Testis (tissue), 3 donors: ENCODE results near the gene IQCH. TPM values are rescaled to one million over a fixed set of nuclear protein-coding genes. Genes with fewer than 3 reads are reported as not detected.
A peak's percentile ranks its signal among the peaks of the same experiment; 100 is the strongest.

Experiments
- DNase-seq: peaks from one replicate; pipeline ENCODE4 v3.0.0-alpha.2; 2019
- H3K27ac ChIP-seq, 2 donors: fragments of 200-600 bp; sonication (generic); one replicate each; pipeline ENCODE4 v1.5.1; 2019
- H3K27me3 ChIP-seq: fragments of 200-600 bp; sonication (generic); one replicate; pipeline ENCODE4 v1.5.1; 2019
- H3K36me3 ChIP-seq: fragments of 200-600 bp; sonication (generic); one replicate; pipeline ENCODE4 v1.5.1; 2017; ENCODE audit warnings: low read depth; ENCODE audit errors: missing control alignments
- H3K4me1 ChIP-seq: fragments of 200-600 bp; sonication (generic); one replicate; pipeline ENCODE4 v1.5.1; 2019
- H3K4me3 ChIP-seq, 2 donors: fragments of 200-600 bp; sonication (generic); one replicate each; pipeline ENCODE4 v1.5.1; 2017 to 2019
- H3K9me3 ChIP-seq: fragments of 200-600 bp; sonication (generic); one replicate; pipeline ENCODE4 v1.5.1; 2017
- POLR2A ChIP-seq: fragments of 450-650 bp; IDR thresholded peaks from one replicate; pipeline ENCODE4 v1.6.1; 2017; ENCODE audit warnings: antibody characterized with exemption, mild to moderate bottlenecking, moderate library complexity
- WGBS, 2 donors: methylation state at CpG; one replicate each; pipeline ENCODE4 v1.1.5; 2018; 5-methylcytosine and 5-hydroxymethylcytosine counted together
- intact Hi-C: fragments of 100-400 bp; cut with DNase I; formaldehyde crosslinking; loops from one replicate; pipeline ENCODE4 v1.15.1; 2023; ENCODE audit warnings: low total_unique reads
- polyA plus RNA-seq: library from polyadenylated mRNA; stranded (reverse); fragments of 350-450 nt; fragmentation: Illumina TruSeq; extraction: RNeasy Lipid Tissue Mini Kit (QIAGEN cat#74804); gene quantifications from one replicate; pipeline ENCODE4 v1.2.3, GENCODE V29; 2014; ENCODE audit warnings: low read depth, low replicate concordance; ENCODE audit not compliant: insufficient read depth
- total RNA-seq, 2 donors: library from RNA; depleted of rRNA; stranded (reverse); fragments of >200 nt; gene quantifications; one replicate each; pipeline ENCODE4 v1.2.3, GENCODE V29; 2016
- TF ChIP-seq, protein P1 (sequence below), 3 experiments: fragments of 450-650 bp in 2 of 3; fragments of 200-600 bp in 1 of 3; sonication (generic) in 1 of 3; IDR thresholded peaks; one replicate each; pipeline ENCODE4 v1.5.1; 2016 to 2019; ENCODE audit warnings: antibody characterized with exemption in 3 of 3, mild to moderate bottlenecking in 2 of 3, moderate library complexity in 1 of 3

The IQCH gene
- total and polyA plus RNA-seq, 3 donors from 2014 or later, result 23.5 to 42.2 (median 31.9) TPM

DNA sequence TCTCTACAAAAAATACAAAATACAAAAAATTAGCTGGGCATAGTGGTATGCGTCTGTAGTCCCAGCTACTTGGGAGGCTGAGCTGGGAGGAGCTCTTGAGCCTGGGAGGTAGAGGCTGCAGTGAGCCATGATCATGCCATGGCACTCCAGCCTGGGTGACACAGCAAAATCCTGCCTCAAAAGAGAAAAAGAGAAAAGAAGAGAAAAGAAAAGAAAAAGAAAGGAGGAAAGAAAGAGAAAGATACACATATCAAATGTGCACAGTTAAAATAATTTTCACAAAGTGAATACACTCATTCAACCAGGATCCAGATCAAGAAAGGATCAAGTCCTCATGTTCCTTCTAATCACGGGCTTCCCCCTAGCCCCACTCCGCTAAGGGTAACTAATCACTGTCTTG is 260.5 kb downstream of the IQCH start:
- no peaks in the 10 kb centered on the region for H3K36me3 ChIP-seq
- intact Hi-C loops, result no loop called here
- WGBS, 2 donors, result 96 to 97% methylated on average over 3 of the region's 3 CpGs
- no peaks in the 10 kb centered on the region for H3K9me3 ChIP-seq
- no peaks in the 10 kb centered on the region for H3K4me1 ChIP-seq
- no peak for DNase-seq
- H3K4me3 ChIP-seq, result no peak overlapping the region
- TF ChIP-seq, protein P1, sequence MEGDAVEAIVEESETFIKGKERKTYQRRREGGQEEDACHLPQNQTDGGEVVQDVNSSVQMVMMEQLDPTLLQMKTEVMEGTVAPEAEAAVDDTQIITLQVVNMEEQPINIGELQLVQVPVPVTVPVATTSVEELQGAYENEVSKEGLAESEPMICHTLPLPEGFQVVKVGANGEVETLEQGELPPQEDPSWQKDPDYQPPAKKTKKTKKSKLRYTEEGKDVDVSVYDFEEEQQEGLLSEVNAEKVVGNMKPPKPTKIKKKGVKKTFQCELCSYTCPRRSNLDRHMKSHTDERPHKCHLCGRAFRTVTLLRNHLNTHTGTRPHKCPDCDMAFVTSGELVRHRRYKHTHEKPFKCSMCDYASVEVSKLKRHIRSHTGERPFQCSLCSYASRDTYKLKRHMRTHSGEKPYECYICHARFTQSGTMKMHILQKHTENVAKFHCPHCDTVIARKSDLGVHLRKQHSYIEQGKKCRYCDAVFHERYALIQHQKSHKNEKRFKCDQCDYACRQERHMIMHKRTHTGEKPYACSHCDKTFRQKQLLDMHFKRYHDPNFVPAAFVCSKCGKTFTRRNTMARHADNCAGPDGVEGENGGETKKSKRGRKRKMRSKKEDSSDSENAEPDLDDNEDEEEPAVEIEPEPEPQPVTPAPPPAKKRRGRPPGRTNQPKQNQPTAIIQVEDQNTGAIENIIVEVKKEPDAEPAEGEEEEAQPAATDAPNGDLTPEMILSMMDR (IDR thresholded peaks at IDR 0.05), result no peak
- TF ChIP-seq POLR2A, result no peak
- H3K27ac ChIP-seq, result no peak overlapping the region
- no peaks in the 10 kb centered on the region for H3K27me3 ChIP-seq

DNA sequence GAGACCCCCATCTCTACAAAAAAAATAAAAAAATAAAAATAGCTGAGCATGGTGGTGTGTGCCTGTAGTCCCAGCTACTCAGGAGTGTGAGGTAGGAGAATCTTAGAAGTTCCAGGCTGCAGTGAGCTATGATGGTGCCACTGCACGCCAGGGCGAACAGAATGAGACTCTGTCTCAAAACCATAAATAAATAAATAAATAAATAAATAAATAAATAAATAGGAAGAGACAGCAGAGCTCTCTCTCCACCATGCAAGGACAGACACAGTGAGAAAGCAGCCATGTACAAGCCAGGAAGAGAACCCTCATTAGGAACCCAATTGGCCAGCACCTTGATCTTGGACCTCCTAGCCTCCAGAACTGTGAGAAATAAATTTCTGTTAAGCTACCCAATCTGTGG is 261.0 kb downstream of the IQCH start:
- WGBS, 2 donors, result 96 to 100% methylated on average over 2 of the region's 2 CpGs
- Histone ChIP-seq H3K36me3 (no peaks in the 10 kb centered on the region), H3K4me3 (no peak overlapping the region), H3K27me3 (no peaks in the 10 kb centered on the region), H3K9me3 (no peaks in the 10 kb centered on the region), H3K27ac (no peak overlapping the region), H3K4me1 (no peaks in the 10 kb centered on the region)
- intact Hi-C loops, result no loop called here
- no peak for DNase-seq
- TF ChIP-seq, protein P1 (IDR thresholded peaks at IDR 0.05), result no peak
- TF ChIP-seq POLR2A, result no peak

DNA sequence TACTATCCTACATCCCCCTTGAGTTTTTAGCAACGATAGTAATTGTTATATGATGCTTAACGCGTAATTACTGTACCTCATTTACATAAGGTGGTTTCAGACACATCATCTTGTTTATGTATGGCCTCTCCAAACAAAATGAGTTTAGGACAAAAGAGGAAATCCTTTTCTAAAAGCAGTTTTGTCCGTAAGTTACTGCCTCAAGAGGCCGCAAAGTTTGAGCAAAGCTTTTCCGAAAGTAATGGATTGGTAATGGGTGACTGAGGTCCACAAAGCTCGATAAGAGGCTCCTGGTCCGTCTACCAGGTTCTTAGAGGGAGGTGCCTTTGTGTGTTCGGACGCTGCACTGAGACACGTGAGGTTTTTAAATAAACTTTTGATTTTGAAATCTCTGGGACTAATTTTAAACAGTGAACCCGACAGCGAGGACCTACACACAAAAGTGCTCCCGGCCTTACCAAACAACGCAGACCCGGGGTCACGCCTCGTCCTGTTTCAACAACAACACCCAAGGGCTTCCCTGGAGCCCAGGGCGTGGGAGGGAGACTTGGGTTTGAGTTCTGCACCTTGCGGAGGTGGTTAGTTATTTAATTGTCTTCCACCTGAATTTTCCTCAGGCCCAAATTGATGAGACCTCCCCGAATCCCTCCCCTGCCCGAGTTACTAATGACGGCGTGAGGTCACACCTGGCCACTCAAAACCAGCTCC is 265.9 kb downstream of the IQCH start:
- no peaks in the 10 kb centered on the region for H3K27me3 ChIP-seq
- no peak for DNase-seq
- peak overlapping the region; percentile 83 to 88 for H3K4me3 ChIP-seq
- intact Hi-C loops, result loop anchor here (10.0 kb wide), 1 partner anchor 314 kb away; no protein-coding TSS in a partner anchor
- H3K9me3 ChIP-seq, result no peaks in the 10 kb centered on the region
- H3K27ac ChIP-seq, result peak overlapping the region; percentile 88 to 98
- WGBS, 2 donors, result 10 to 11% methylated on average over 24 of the region's 24 CpGs
- TF ChIP-seq, protein P1 (IDR thresholded peaks at IDR 0.05), result no peak
- TF ChIP-seq POLR2A, result no peak
- no peaks in the 10 kb centered on the region for H3K36me3 ChIP-seq
- peaks cover 8% of the 10 kb centered on the region for H3K4me1 ChIP-seq

DNA sequence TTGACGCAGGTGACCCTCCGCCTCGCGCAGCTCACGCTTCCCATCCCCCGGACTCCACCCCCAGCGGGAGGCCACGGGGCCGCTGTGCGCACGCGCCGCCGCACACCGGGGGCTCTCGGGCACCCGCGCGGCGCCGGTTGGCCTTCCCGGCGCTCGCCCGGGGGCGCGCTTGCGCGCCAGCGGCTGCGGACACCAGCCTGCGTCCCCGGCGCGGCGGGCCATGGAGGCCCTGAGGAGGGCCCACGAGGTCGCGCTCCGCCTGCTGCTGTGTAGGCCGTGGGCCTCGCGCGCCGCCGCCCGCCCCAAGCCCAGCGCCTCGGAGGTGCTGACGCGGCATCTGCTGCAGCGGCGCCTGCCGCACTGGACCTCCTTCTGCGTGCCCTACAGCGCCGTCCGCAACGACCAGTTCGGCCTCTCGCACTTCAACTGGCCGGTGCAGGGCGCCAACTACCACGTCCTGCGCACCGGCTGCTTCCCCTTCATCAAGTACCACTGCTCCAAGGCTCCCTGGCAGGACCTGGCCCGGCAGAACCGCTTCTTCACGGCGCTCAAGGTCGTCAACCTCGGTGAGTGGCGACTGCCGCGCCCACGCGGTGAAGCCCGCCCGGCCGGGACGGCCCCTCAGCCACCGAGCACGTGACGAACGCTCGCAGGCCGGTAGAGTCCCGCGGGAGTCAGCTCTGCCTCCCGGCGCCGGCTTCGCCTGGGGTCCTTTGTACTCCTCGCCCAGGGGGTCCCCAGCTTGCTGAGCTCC is 266.6 kb downstream of the IQCH start, which contains the start of gene C15orf61:
Gene C15orf61, plus strand, starts transcription at position 103 of the 754 bp plus-strand sequence. Its CDS starts 118 bp downstream, at position 221.
- H3K4me3 ChIP-seq, result peak within 1 kb of the TSS; percentile 83 to 88
- H3K9me3 ChIP-seq, result no peaks in the 10 kb centered on the region
- no peaks in the 10 kb centered on the region for H3K36me3 ChIP-seq
- peak; percentile 85 for DNase-seq
- H3K27ac ChIP-seq, result peak within 1 kb of the TSS; percentile 97 to 98
- H3K4me1 ChIP-seq, result peaks cover 8% of the 10 kb centered on the region
- TF ChIP-seq POLR2A, result no peak
- TF ChIP-seq, protein P1 (IDR thresholded peaks at IDR 0.05), result no peak
- WGBS, 2 donors, result 0% methylated on average over 30 to 65 of the region's 94 CpGs
- intact Hi-C loops, result loop anchor here (10.0 kb wide), 1 partner anchor 314 kb away; no protein-coding TSS in a partner anchor
- H3K27me3 ChIP-seq, result no peaks in the 10 kb centered on the region
